ENCODE data around the gene INTS6. TPM values are rescaled to one million over a fixed set of nuclear protein-coding genes. Genes with fewer than 3 reads are reported as not detected.

The INTS6 gene
- total RNA-seq, 1 donor from 2014 or later = 48.8 TPM

GRCh38 chr13:51456510-51456909 lies 3.7 kb upstream of the INTS6 start:
- Mint-ChIP-seq H3K9me3 (ENCODE audit: low read depth) (no peaks in the 10 kb centered on the region), H3K36me3 (ENCODE audit: insufficient read depth) (peaks cover 12% of the 10 kb centered on the region), H3K27ac (no peak overlapping the region), H3K4me3 (ENCODE audit: low read depth) (no peak overlapping the region), H3K4me1 (ENCODE audit: low read depth) (peaks cover 11% of the 10 kb centered on the region), H3K27me3 (no peaks in the 10 kb centered on the region)
- DNase-seq (ENCODE audit: low spot score, unreplicated experiment) = no peak
- TF ChIP-seq CTCF (IDR thresholded peaks at IDR 0.05; ENCODE audit: unreplicated experiment) = no peak

- no peak for TF ChIP-seq CTCF (IDR thresholded peaks at IDR 0.05; ENCODE audit: unreplicated experiment)
- Mint-ChIP-seq H3K27ac (no peak overlapping the region), H3K36me3 (ENCODE audit: insufficient read depth) (peaks cover 13% of the 10 kb centered on the region), H3K4me3 (ENCODE audit: low read depth) (no peak overlapping the region), H3K27me3 (no peaks in the 10 kb centered on the region), H3K9me3 (ENCODE audit: low read depth) (no peaks in the 10 kb centered on the region), H3K4me1 (ENCODE audit: low read depth) (peaks cover 16% of the 10 kb centered on the region)
- no peak for DNase-seq (ENCODE audit: low spot score, unreplicated experiment)
Observed at GRCh38 chr13:51455532-51455931, 2.7 kb upstream of the INTS6 start.

- H3K36me3 Mint-ChIP-seq (ENCODE audit: insufficient read depth) = peaks cover 16% of the 10 kb centered on the region
- DNase-seq (ENCODE audit: low spot score, unreplicated experiment) = no peak
- no peaks in the 10 kb centered on the region for H3K27me3 Mint-ChIP-seq
- no peaks in the 10 kb centered on the region for H3K9me3 Mint-ChIP-seq (ENCODE audit: low read depth)
- H3K4me1 Mint-ChIP-seq (ENCODE audit: low read depth) = peaks cover 20% of the 10 kb centered on the region
- peak overlapping the region; percentile 98 for H3K27ac Mint-ChIP-seq
- peak overlapping the region; percentile 89 for H3K4me3 Mint-ChIP-seq (ENCODE audit: low read depth)
- no peak for TF ChIP-seq CTCF (IDR thresholded peaks at IDR 0.05; ENCODE audit: unreplicated experiment)
Observed at GRCh38 chr13:51453959-51454703, 1.3 kb upstream of the INTS6 start.

GRCh38 chr13:51453207-51453958 lies 547 bp upstream of the INTS6 start:
- no peak for TF ChIP-seq CTCF (IDR thresholded peaks at IDR 0.05; ENCODE audit: unreplicated experiment)
- H3K9me3 Mint-ChIP-seq (ENCODE audit: low read depth) = no peaks in the 10 kb centered on the region
- H3K4me1 Mint-ChIP-seq (ENCODE audit: low read depth) = peaks cover 20% of the 10 kb centered on the region
- peak; percentile 65 for DNase-seq (ENCODE audit: low spot score, unreplicated experiment)
- H3K27ac Mint-ChIP-seq = peak overlapping the region; percentile 98
- H3K36me3 Mint-ChIP-seq (ENCODE audit: insufficient read depth) = peaks cover 16% of the 10 kb centered on the region
- no peaks in the 10 kb centered on the region for H3K27me3 Mint-ChIP-seq
- H3K4me3 Mint-ChIP-seq (ENCODE audit: low read depth) = peak overlapping the region; percentile 89

GRCh38 chr13:51451467-51452360 lies 1.1 kb downstream of the INTS6 start:
- peaks cover 20% of the 10 kb centered on the region for H3K4me1 Mint-ChIP-seq (ENCODE audit: low read depth)
- TF ChIP-seq CTCF (IDR thresholded peaks at IDR 0.05; ENCODE audit: unreplicated experiment) = no peak
- H3K27me3 Mint-ChIP-seq = no peaks in the 10 kb centered on the region
- H3K36me3 Mint-ChIP-seq (ENCODE audit: insufficient read depth) = peaks cover 16% of the 10 kb centered on the region
- peak overlapping the region; percentile 94 for H3K27ac Mint-ChIP-seq
- H3K9me3 Mint-ChIP-seq (ENCODE audit: low read depth) = no peaks in the 10 kb centered on the region
- peak; percentile 68 for DNase-seq (ENCODE audit: low spot score, unreplicated experiment)
- peak overlapping the region; percentile 87 for H3K4me3 Mint-ChIP-seq (ENCODE audit: low read depth)
